Measurements from ENCODE around the gene ZFR2. TPM values are rescaled to one million over a fixed set of nuclear protein-coding genes. Genes with fewer than 3 reads are reported as not detected.

ZFR2 gene
- polyA plus RNA-seq, 2 of the 4 experiments (the other 2 are of a cell fraction), result 0.14 to 0.30 TPM

DNA sequence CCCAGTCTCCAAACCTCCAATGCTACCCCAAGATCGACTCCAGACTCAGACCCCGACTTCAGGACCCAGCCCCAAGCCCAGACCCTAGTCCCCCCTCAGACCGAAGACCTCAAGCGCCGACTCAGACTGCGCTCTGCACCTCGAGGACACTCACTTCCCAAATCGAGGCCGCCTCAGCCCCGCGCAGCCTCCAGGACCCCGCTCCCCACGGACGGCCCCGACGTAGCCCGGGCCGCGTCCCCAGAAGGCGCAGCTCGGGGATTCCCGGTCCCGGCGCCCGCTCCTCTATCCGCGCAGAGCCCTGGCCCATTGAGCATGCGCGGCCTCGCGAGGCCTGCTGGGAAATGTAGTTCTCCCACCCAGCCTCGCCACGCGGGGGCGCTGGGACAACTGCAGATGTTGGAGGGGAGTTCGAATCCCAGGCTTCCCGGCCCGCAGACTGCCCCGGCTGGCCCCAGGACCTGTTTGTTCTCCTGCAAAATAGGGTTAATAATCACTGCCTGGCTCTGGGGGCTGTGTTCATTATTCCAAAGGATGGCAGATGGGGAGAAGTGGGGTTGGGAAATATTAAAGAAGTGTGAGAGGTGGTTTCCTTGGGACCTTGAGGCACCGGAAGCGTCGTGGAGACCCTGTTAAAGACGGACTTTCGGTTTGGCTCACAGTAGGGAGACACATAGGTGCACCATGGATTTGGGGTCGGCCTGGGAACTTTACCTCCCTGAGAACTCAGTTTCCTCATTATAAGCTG is 107.3 kb downstream of the ZFR2 start, which contains the start of gene APBA3 (continued):
- TF ChIP-seq, protein P1, sequence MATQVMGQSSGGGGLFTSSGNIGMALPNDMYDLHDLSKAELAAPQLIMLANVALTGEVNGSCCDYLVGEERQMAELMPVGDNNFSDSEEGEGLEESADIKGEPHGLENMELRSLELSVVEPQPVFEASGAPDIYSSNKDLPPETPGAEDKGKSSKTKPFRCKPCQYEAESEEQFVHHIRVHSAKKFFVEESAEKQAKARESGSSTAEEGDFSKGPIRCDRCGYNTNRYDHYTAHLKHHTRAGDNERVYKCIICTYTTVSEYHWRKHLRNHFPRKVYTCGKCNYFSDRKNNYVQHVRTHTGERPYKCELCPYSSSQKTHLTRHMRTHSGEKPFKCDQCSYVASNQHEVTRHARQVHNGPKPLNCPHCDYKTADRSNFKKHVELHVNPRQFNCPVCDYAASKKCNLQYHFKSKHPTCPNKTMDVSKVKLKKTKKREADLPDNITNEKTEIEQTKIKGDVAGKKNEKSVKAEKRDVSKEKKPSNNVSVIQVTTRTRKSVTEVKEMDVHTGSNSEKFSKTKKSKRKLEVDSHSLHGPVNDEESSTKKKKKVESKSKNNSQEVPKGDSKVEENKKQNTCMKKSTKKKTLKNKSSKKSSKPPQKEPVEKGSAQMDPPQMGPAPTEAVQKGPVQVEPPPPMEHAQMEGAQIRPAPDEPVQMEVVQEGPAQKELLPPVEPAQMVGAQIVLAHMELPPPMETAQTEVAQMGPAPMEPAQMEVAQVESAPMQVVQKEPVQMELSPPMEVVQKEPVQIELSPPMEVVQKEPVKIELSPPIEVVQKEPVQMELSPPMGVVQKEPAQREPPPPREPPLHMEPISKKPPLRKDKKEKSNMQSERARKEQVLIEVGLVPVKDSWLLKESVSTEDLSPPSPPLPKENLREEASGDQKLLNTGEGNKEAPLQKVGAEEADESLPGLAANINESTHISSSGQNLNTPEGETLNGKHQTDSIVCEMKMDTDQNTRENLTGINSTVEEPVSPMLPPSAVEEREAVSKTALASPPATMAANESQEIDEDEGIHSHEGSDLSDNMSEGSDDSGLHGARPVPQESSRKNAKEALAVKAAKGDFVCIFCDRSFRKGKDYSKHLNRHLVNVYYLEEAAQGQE (IDR thresholded peaks at IDR 0.05), result no peak
- 0 out of 5 replicates have a peak, but pooled peaks of 1 of the 2 experiments have one; percentile 26 for TF ChIP-seq JUN (IDR thresholded peaks at IDR 0.05)
- TF ChIP-seq NFE2L2 (conservative IDR thresholded peaks at IDR 0.05; ENCODE audit: low read length), result no peak
- peak; percentile 36; the same call in 1 of the 2 replicates for TF ChIP-seq PHF8 (IDR thresholded peaks at IDR 0.05; ENCODE audit: borderline replicate concordance, low read depth)
- TF ChIP-seq, protein P2, sequence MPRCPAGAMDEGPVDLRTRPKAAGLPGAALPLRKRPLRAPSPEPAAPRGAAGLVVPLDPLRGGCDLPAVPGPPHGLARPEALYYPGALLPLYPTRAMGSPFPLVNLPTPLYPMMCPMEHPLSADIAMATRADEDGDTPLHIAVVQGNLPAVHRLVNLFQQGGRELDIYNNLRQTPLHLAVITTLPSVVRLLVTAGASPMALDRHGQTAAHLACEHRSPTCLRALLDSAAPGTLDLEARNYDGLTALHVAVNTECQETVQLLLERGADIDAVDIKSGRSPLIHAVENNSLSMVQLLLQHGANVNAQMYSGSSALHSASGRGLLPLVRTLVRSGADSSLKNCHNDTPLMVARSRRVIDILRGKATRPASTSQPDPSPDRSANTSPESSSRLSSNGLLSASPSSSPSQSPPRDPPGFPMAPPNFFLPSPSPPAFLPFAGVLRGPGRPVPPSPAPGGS (IDR thresholded peaks at IDR 0.05), result 0 out of 3 replicates have a peak, but pooled peaks have one; percentile 39
- TF ChIP-seq MYC (IDR thresholded peaks at IDR 0.05; ENCODE audit: borderline replicate concordance, low read length), result peak; percentile 23; the same call in 1 of the 2 replicates
- TF ChIP-seq MAZ (IDR thresholded peaks at IDR 0.05; ENCODE audit: borderline replicate concordance, low read depth, low read length), result no peak
- TF ChIP-seq RCOR1 (IDR thresholded peaks at IDR 0.05; ENCODE audit: low read depth, low read length), result no peak
- no peak for TF ChIP-seq POLR2AphosphoS2 (conservative IDR thresholded peaks at IDR 0.05; ENCODE audit: low read length)
- no peak for TF ChIP-seq CBX2 (IDR thresholded peaks at IDR 0.05; ENCODE audit: borderline replicate concordance, low read depth)
- no peak for TF ChIP-seq ZFP36 (IDR thresholded peaks at IDR 0.05; ENCODE audit: borderline replicate concordance, partially characterized antibody)
- peak; percentile 57 for TF ChIP-seq POLR2A (IDR thresholded peaks at IDR 0.05; ENCODE audit: low read length)
- TF ChIP-seq FOSL2 (IDR thresholded peaks at IDR 0.05), result no peak
- TF ChIP-seq FOSL2 (CRISPR knock-in tag; IDR thresholded peaks at IDR 0.05), result no peak

DNA sequence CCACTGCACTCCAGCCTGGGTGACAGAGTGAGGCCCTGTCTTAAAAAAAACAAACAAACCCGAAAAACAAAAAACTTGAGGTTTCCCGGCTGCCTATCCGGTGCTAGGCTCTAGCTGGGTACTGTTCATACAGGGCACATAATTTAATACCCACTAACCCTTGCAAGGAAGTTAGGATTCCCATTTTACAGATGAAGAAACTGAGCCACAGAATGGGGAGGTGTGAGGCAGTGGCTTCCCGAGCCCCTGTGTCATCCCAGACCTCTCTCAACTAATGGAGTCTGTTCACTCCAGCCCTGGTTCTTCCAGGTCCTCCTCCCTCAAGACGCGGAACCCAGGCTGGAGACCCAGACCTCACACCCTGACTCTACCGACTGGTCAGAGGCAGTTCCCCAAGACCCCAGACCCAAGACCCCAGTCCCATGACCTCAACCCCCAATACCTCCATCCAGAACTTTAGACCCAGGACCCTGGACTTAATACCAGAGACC is 107.9 kb downstream of the ZFR2 start:
- H3K4me1 ChIP-seq, result peaks cover 9% of the 10 kb centered on the region; the same call in 2 of the 3 replicates
- POLR2A ChIA-PET, result interaction anchor here (0.5 kb wide), 1 partner anchor 10 kb away, joined by 3 read pairs; no protein-coding TSS in a partner anchor
- H3K4me3 ChIP-seq, result peak overlapping the region; percentile 88
- FAIRE-seq (no peak), DNase-seq (ENCODE audit: low read depth in 1 of 2, low spot score in 1 of 2) (no peak), ATAC-seq (no peak)
- TF ChIP-seq ZC3H11A (IDR thresholded peaks at IDR 0.05) (no peak), RFX5 (IDR thresholded peaks at IDR 0.05) (no peak), POLR2A (IDR thresholded peaks at IDR 0.05; ENCODE audit: low read length) (no peak), HOXB13 (CRISPR knock-in tag; IDR thresholded peaks at IDR 0.05; ENCODE audit: low read depth) (no peak), JUN (IDR thresholded peaks at IDR 0.05) (no peak), FOSL2 (IDR thresholded peaks at IDR 0.05) (no peak), FOSL2 (CRISPR knock-in tag; IDR thresholded peaks at IDR 0.05) (no peak), RAD21 (conservative IDR thresholded peaks at IDR 0.05 in 1 of 2, IDR thresholded peaks at IDR 0.05 in 1 of 2) (no peak), GATA3 (IDR thresholded peaks at IDR 0.05; ENCODE audit: borderline replicate concordance) (no peak), NFE2L2 (conservative IDR thresholded peaks at IDR 0.05; ENCODE audit: low read length) (no peak), MAZ (IDR thresholded peaks at IDR 0.05; ENCODE audit: borderline replicate concordance, low read depth, low read length) (no peak), SMC3 (IDR thresholded peaks at IDR 0.05) (no peak), NPAS2 (CRISPR knock-in tag; IDR thresholded peaks at IDR 0.05; ENCODE audit: borderline replicate concordance) (no peak)
- TF ChIP-seq, protein P3, sequence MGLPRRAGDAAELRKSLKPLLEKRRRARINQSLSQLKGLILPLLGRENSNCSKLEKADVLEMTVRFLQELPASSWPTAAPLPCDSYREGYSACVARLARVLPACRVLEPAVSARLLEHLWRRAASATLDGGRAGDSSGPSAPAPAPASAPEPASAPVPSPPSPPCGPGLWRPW (IDR thresholded peaks at IDR 0.05), result no peak
- CTCF ChIA-PET, result interaction anchor here (0.6 to 1.9 kb wide), 7 partner anchors 8 to 99 kb away, joined by 3 to 7 read pairs (median 4); no protein-coding TSS in a partner anchor
- H3K27ac ChIP-seq, result peak overlapping the region; percentile 89 to 94
- H3K9me3 ChIP-seq, result no peaks in the 10 kb centered on the region
- WGBS (ENCODE audit: missing lambda C conversion rate), result 33% methylated on average over 7 of the region's 7 CpGs
- peak overlapping the region; percentile 90 for H3K4me2 ChIP-seq
